Amygdala (tissue), 56 donors: Measurements from ENCODE around the gene NFAT5.

Experiments
- DNase-seq, 56 donors: peaks; one replicate each; lab custom pipeline; 2025; lab: John Stamatoyannopoulos, UW

NFAT5 gene

GRCh38 chr16:69589434-69590269, 23.9 kb downstream of the NFAT5 start:
- no peak for DNase-seq

GRCh38 chr16:69590590-69590989, 24.8 kb downstream of the NFAT5 start:
- no peak for DNase-seq

GRCh38 chr16:69593751-69594255, 28.0 kb downstream of the NFAT5 start:
- DNase-seq, result no peak

- no peak for DNase-seq
Measured at GRCh38 chr16:69595127-69596036, 29.6 kb downstream of the NFAT5 start.

- DNase-seq, result no peak
Measured at GRCh38 chr16:69596801-69597200, 31.0 kb downstream of the NFAT5 start.

GRCh38 chr16:69598045-69598444, 32.3 kb downstream of the NFAT5 start:
- no peak for DNase-seq

GRCh38 chr16:69599731-69600130, 34.0 kb downstream of the NFAT5 start:
- no peak for DNase-seq

GRCh38 chr16:69600202-69600601, 34.4 kb downstream of the NFAT5 start:
- DNase-seq, result no peak

GRCh38 chr16:69601250-69601649, 35.5 kb downstream of the NFAT5 start:
- DNase-seq, result no peak

GRCh38 chr16:69606985-69607384, 41.2 kb downstream of the NFAT5 start:
- DNase-seq, result no peak

- no peak for DNase-seq
Measured at GRCh38 chr16:69607674-69608073, 41.9 kb downstream of the NFAT5 start.

GRCh38 chr16:69610356-69610755, 44.6 kb downstream of the NFAT5 start:
- no peak for DNase-seq

- DNase-seq, result no peak
Measured at GRCh38 chr16:69611103-69611640, 45.4 kb downstream of the NFAT5 start.

GRCh38 chr16:69613378-69614154, 47.8 kb downstream of the NFAT5 start:
- DNase-seq, result no peak

- no peak for DNase-seq
Measured at GRCh38 chr16:69615528-69615927, 49.8 kb downstream of the NFAT5 start.

GRCh38 chr16:69616082-69616481, 50.3 kb downstream of the NFAT5 start:
- DNase-seq, result no peak

GRCh38 chr16:69618307-69618706, 52.5 kb downstream of the NFAT5 start:
- DNase-seq, result no peak

GRCh38 chr16:69618721-69619120, 53.0 kb downstream of the NFAT5 start:
- no peak for DNase-seq

GRCh38 chr16:69619514-69619913, 53.7 kb downstream of the NFAT5 start:
- DNase-seq, result no peak

- no peak for DNase-seq
Measured at GRCh38 chr16:69620573-69620972, 54.8 kb downstream of the NFAT5 start.
